Lower lobe of right lung (tissue), 2 donors: ENCODE measurements around the gene ARHGAP4. TPM values are rescaled to one million over a fixed set of nuclear protein-coding genes. Genes with fewer than 3 reads are reported as not detected.
A peak's percentile ranks its signal among the peaks of the same experiment; 100 is the strongest.

Source experiments
- ATAC-seq, 2 donors: fragments of 200-7000 bp; cut with Tn5 transposase; one replicate each; pipeline ENCODE4 v1.9.1; 2020 to 2022; ENCODE audit warnings: mild to moderate bottlenecking in 2 of 2, moderate library complexity in 2 of 2
- DNase-seq: peaks from one replicate; pipeline ENCODE4 v3.0.0-alpha.2; 2020
- H3K27ac ChIP-seq: fragments of 200-600 bp; one replicate; pipeline ENCODE4 v1.8.0; 2022
- H3K27me3 ChIP-seq: fragments of 200-600 bp; one replicate; pipeline ENCODE4 v1.8.0; 2022; ENCODE audit warnings: low read depth
- H3K36me3 ChIP-seq: fragments of 200-600 bp; one replicate; pipeline ENCODE4 v1.8.0; 2022; ENCODE audit warnings: mild to moderate bottlenecking
- H3K4me1 ChIP-seq: fragments of 200-600 bp; one replicate; pipeline ENCODE4 v1.8.0; 2022
- H3K4me3 ChIP-seq: fragments of 200-600 bp; one replicate; pipeline ENCODE4 v1.8.0; 2022; ENCODE audit warnings: mild to moderate bottlenecking
- H3K9me3 ChIP-seq: fragments of 200-600 bp; one replicate; pipeline ENCODE4 v1.8.0; 2022
- intact Hi-C: fragments of 100-400 bp; cut with DNase I; formaldehyde crosslinking; loops from one replicate; pipeline ENCODE4 v1.11.0; 2022
- total RNA-seq: library from RNA; stranded (reverse); fragmentation: NEBNext Ultra II Directional; extraction: Animal tissue kit (Norgen Biotek cat#: 25700); gene quantifications from one replicate; pipeline ENCODE4 v1.2.1, GENCODE V29; 2021
- TF ChIP-seq, protein P1 (sequence below): fragments of 200-600 bp; IDR thresholded peaks from one replicate; pipeline ENCODE4 v1.8.0; 2022; ENCODE audit warnings: antibody characterized with exemption, mild to moderate bottlenecking
- donor health status: DM: no; HTN: yes; CAD: no; lungs with severe emphysema.

ARHGAP4 gene
- total RNA-seq, 1 donor from 2014 or later = 70.7 TPM

- TF ChIP-seq, protein P1, sequence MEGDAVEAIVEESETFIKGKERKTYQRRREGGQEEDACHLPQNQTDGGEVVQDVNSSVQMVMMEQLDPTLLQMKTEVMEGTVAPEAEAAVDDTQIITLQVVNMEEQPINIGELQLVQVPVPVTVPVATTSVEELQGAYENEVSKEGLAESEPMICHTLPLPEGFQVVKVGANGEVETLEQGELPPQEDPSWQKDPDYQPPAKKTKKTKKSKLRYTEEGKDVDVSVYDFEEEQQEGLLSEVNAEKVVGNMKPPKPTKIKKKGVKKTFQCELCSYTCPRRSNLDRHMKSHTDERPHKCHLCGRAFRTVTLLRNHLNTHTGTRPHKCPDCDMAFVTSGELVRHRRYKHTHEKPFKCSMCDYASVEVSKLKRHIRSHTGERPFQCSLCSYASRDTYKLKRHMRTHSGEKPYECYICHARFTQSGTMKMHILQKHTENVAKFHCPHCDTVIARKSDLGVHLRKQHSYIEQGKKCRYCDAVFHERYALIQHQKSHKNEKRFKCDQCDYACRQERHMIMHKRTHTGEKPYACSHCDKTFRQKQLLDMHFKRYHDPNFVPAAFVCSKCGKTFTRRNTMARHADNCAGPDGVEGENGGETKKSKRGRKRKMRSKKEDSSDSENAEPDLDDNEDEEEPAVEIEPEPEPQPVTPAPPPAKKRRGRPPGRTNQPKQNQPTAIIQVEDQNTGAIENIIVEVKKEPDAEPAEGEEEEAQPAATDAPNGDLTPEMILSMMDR = no peak
- ATAC-seq = no peak
- H3K27me3 ChIP-seq = no peaks in the 10 kb centered on the region
- no peak for DNase-seq
- H3K4me3 ChIP-seq = no peak overlapping the region
- no peaks in the 10 kb centered on the region for H3K9me3 ChIP-seq
- H3K36me3 ChIP-seq = peaks cover 98% of the 10 kb centered on the region
- no peaks in the 10 kb centered on the region for H3K4me1 ChIP-seq
- no peak overlapping the region for H3K27ac ChIP-seq
- intact Hi-C loops = loop anchor here (10.0 kb wide), 1 partner anchor 191 kb away; the partner anchor contains the start of gene PLXNB3
Observed at GRCh38 chrX:153956044-153956907, 30.2 kb upstream of the ARHGAP4 start.

- intact Hi-C loops = loop anchor here (10.0 kb wide), 1 partner anchor 190 kb away; the partner anchor contains the start of gene PLXNB3
- Histone ChIP-seq H3K9me3 (no peaks in the 10 kb centered on the region), H3K4me3 (no peak overlapping the region), H3K36me3 (peaks cover 98% of the 10 kb centered on the region), H3K4me1 (no peaks in the 10 kb centered on the region), H3K27ac (no peak overlapping the region), H3K27me3 (no peaks in the 10 kb centered on the region)
- ATAC-seq (no peak), DNase-seq (no peak)
- TF ChIP-seq, protein P1 = no peak
Observed at GRCh38 chrX:153955228-153955732, 29.2 kb upstream of the ARHGAP4 start.

- H3K9me3 ChIP-seq = no peaks in the 10 kb centered on the region
- H3K36me3 ChIP-seq = peaks cover 98% of the 10 kb centered on the region
- H3K4me3 ChIP-seq = no peak overlapping the region
- DNase-seq (no peak), ATAC-seq (no peak)
- TF ChIP-seq, protein P1 = no peak
- H3K27me3 ChIP-seq = no peaks in the 10 kb centered on the region
- intact Hi-C loops = loop anchor here (10.0 kb wide), 1 partner anchor 190 kb away; the partner anchor contains the start of gene PLXNB3
- H3K4me1 ChIP-seq = peaks cover 3% of the 10 kb centered on the region
- no peak overlapping the region for H3K27ac ChIP-seq
Observed at GRCh38 chrX:153954558-153955227, 28.6 kb upstream of the ARHGAP4 start.

- ATAC-seq (no peak), DNase-seq (no peak)
- intact Hi-C loops = loop anchor here (10.0 kb wide), 1 partner anchor 189 kb away; the partner anchor contains the start of gene PLXNB3
- Histone ChIP-seq H3K4me1 (peaks cover 5% of the 10 kb centered on the region), H3K27me3 (no peaks in the 10 kb centered on the region), H3K36me3 (peaks cover 98% of the 10 kb centered on the region), H3K4me3 (no peak overlapping the region), H3K27ac (peak overlapping the region; percentile 36), H3K9me3 (no peaks in the 10 kb centered on the region)
- TF ChIP-seq, protein P1 = no peak
Observed at GRCh38 chrX:153953892-153954557, 28.0 kb upstream of the ARHGAP4 start.

DNA sequence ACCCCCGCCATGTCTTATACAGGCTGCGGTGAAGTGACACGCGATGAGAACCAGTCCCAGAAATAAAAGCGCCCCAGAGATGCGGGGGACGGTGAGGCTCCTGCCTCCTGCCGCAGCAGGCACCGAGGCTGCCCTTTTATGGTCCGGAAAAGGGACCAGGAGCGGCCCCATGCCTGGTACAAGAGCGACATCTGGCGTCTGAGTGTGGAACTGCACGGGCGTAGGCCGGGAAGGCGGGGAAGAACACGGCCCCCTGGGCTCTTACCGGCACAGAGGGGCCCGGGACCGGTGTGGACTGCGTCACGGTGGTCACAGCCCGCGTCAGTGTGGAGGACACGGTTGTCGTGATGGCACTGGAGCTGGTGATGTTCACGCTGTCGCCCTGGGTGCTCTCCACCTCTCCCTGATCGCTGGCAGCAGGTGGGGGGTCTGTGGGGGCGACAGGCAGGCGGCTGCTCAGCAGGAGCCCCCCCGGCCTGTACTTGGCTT lies 27.3 kb upstream of the ARHGAP4 start:
- Histone ChIP-seq H3K27ac (peak overlapping the region; percentile 36), H3K27me3 (no peaks in the 10 kb centered on the region), H3K4me1 (peaks cover 5% of the 10 kb centered on the region), H3K4me3 (no peak overlapping the region), H3K36me3 (peaks cover 92% of the 10 kb centered on the region), H3K9me3 (no peaks in the 10 kb centered on the region)
- DNase-seq (peak; percentile 70), ATAC-seq (peak; percentile 73 to 83)
- intact Hi-C loops = loop anchor here (10.0 kb wide), 1 partner anchor 189 kb away; the partner anchor contains the start of gene PLXNB3
- TF ChIP-seq, protein P1 = peak; percentile 88
